GM12874 (cell line): Measurements from ENCODE around the gene MCCC1.

Source experiments
- TF ChIP-seq, protein P1 (sequence below): IDR thresholded peaks from 2 replicates; pipeline ENCODE4 v1.5.1; 2011; ENCODE audit warnings: low read depth, mild to moderate bottlenecking, control low read depth, low read length, moderate library complexity; ENCODE audit not compliant: insufficient read depth

Gene MCCC1

DNA sequence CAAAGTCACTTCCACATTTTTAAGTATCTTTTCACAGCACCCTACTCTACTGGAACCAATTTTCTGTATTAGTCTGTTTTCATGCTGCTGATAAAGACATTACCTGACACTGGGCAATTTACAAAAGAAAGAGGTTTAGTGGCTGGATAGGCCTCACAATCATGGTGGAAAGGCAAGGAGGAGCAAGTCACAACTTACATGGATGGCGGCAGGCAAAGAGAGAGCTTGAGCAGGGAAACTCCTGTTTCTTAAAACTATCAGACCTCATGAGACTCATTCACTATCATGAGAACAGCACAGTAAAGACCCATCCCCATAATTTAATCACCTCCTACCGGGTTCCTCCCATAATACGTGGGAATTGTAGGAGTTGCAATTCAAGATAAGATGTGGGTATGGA lies 18.7 kb downstream of the MCCC1 start:
- TF ChIP-seq, protein P1, sequence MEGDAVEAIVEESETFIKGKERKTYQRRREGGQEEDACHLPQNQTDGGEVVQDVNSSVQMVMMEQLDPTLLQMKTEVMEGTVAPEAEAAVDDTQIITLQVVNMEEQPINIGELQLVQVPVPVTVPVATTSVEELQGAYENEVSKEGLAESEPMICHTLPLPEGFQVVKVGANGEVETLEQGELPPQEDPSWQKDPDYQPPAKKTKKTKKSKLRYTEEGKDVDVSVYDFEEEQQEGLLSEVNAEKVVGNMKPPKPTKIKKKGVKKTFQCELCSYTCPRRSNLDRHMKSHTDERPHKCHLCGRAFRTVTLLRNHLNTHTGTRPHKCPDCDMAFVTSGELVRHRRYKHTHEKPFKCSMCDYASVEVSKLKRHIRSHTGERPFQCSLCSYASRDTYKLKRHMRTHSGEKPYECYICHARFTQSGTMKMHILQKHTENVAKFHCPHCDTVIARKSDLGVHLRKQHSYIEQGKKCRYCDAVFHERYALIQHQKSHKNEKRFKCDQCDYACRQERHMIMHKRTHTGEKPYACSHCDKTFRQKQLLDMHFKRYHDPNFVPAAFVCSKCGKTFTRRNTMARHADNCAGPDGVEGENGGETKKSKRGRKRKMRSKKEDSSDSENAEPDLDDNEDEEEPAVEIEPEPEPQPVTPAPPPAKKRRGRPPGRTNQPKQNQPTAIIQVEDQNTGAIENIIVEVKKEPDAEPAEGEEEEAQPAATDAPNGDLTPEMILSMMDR, result no peak

DNA sequence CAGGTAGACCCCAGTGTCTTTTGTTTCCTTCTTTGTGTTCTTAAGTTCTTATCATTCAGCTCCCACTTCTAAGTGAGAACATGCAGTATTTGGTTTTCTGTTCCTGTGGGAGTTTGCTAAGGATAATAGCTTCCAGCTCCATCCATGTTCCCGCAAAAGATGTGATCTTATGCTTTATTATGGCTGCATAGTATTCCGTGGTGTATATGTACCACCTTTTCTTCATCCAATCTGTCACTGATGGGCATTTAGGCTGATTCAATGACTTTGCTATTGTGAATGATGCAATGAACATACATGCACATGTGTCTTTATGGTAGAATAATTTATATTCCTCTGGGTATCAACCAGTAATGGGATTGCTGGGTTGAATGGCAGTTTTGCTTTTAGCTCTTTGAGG lies 24.4 kb downstream of the MCCC1 start:
- TF ChIP-seq, protein P1, result no peak

DNA sequence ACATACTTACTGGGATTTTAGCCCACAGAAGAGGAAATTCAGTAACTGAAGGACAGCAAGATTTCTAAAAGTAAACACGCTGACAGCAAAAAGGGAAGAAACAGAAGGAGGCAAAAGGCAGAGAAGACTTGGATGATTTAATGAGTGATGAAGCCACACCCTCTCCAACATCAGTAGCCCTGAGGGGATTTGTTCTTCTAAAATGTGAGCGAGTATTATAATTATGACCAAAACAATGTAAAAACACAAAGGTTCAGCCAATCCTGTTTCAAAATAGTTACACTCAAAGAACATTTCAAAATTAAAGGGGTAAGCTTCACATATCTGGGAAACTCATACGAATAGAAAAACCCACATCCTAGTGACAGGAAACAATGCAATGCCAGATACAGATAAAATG lies 25.0 kb downstream of the MCCC1 start:
- TF ChIP-seq, protein P1, result no peak

DNA sequence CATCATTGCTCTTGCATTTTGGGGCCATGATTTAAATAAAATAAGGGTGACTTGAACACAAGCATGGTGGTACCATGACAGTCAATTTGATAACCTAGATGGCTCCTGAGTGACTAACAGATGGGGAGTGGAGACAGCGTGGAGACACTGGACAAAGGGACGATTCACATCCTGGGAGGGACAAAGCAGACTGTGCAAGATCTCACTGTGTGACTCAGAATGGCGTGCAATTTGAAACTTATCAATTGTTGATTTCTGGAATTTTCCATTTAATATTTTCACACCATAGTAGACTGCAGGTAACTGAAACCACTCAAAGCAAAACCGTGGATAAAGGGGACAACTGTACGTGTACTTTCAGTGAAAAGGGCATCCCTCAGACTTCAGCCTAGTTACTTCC lies 25.5 kb downstream of the MCCC1 start:
- TF ChIP-seq, protein P1, result no peak

DNA sequence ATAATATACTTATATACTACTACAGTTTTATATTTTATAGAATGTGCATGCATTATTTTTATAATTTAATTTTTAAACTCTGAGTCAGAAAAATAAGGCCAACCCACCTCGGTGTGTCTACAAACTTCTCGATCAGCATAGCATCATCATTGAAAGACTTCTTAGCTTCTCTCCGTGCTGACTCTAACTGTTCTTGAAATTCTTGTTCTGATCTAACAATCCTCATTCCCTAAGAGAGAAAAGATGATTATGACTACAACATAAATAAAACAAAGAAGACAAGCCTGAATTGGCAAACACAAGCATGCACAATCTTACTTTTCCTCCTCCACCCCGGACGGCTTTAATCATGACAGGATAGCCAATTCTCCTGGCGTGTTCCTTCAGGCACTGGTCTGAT lies 28.4 kb downstream of the MCCC1 start:
- TF ChIP-seq, protein P1, result no peak

DNA sequence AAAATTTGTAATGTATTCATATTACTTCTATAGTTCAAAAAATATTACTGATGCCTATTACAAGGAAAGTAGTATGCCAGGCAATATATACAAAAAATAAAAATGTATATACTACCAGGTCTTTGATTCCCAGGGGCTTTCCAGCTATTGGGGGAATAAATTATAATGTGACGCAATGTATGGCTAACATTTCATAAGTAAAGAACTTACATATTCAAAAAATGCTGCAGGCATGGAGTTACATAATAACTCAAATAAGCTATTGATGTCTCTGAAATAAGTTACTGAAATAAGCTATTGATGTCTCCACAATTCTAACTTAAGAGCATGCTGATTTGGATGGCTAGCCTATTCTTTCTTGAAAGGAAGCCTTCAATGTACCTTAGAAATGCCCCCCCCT lies 30.2 kb downstream of the MCCC1 start:
- TF ChIP-seq, protein P1, result no peak

DNA sequence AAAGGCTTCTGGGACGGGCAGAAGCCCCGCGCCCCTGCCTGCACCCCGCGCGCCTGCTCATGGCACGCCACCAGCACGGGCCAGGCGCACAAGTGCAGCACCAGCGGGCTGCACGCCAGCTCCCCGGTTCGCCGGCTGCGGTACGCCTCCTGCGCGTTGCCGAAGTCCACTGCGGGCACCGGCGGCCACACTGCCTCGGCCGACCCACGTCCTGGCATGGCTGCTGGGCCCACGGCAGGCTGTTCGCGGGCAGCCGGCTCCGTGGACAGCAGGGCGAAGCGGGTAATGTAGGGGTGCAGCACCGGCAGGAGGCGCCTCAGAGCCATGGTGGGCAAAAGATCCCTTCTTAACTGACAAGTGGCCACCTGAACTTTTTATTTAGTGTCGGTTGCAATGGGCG lies 34.8 kb downstream of the MCCC1 start:
- TF ChIP-seq, protein P1, result no peak

DNA sequence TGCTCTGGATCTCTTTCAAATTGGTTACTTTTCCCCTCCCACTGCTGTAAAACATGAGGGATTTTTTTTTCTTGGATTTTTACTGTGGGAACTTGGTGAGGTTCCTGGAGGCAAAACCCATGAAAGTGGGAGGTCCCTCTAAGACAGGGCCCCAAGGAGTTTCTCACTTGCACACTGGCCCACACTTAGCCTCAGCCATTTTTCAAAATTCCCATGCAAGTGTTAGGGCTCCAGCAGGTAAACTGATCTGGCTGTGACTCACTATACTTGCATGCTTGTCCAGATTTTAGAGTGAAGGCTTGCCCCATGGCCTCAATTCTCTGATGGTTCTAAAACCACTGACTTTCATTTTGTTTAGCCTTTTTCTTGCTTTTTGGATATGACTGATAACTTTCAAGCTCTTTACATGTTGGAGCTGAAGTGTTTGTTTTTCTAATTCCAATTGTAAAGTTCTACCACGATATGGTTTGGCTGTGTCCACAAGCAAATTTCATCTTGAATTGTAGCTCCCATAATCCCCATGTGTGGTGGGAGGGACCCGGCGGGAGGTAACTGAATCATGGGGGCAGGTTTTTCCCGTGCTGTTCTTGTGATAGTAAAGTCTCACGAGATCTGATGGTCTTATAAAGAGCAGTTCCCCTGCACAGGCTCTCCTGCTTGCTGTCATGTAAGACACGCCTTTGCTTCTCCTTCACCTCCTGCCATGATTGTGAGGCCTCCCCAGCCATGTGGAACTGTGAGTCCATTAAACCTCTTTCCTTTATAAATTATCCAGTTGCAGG lies 37.7 kb downstream of the MCCC1 start:
- TF ChIP-seq, protein P1, result no peak
